ENCODE data around the gene TCF4.

Gene TCF4

GRCh38 chr18:55543130-55543704 lies 44.8 kb downstream of the TCF4 start:
- DNase-seq, result no peak

GRCh38 chr18:55541571-55541970 lies 46.4 kb downstream of the TCF4 start:
- DNase-seq, result no peak

GRCh38 chr18:55539240-55539639 lies 48.8 kb downstream of the TCF4 start:
- DNase-seq, result no peak

- DNase-seq, result no peak
Measured at GRCh38 chr18:55534996-55535395, 53.0 kb downstream of the TCF4 start.

GRCh38 chr18:55534547-55534946 lies 53.4 kb downstream of the TCF4 start:
- DNase-seq, result no peak

GRCh38 chr18:55530166-55530565 lies 57.8 kb downstream of the TCF4 start:
- no peak for DNase-seq

- no peak for DNase-seq
Measured at GRCh38 chr18:55529581-55529980, 58.4 kb downstream of the TCF4 start.

GRCh38 chr18:55525845-55526244 lies 62.1 kb downstream of the TCF4 start:
- DNase-seq, result no peak

GRCh38 chr18:55524353-55525073 lies 63.5 kb downstream of the TCF4 start:
- no peak for DNase-seq

- no peak for DNase-seq
Measured at GRCh38 chr18:55523001-55523400, 65.0 kb downstream of the TCF4 start.

GRCh38 chr18:55522011-55522410 lies 66.0 kb downstream of the TCF4 start:
- DNase-seq, result peak; percentile 49 to 53

- DNase-seq, result no peak
Measured at GRCh38 chr18:55517055-55517454, 70.9 kb downstream of the TCF4 start.

GRCh38 chr18:55515941-55516710 lies 71.9 kb downstream of the TCF4 start:
- no peak for DNase-seq

GRCh38 chr18:55515214-55515613 lies 72.8 kb downstream of the TCF4 start:
- no peak for DNase-seq

GRCh38 chr18:55513161-55513560 lies 74.8 kb downstream of the TCF4 start:
- no peak for DNase-seq

- DNase-seq, result no peak
Measured at GRCh38 chr18:55511277-55511676, 76.7 kb downstream of the TCF4 start.

GRCh38 chr18:55510809-55511208 lies 77.2 kb downstream of the TCF4 start:
- DNase-seq, result peak; percentile 11 to 37

GRCh38 chr18:55509631-55510324 lies 78.2 kb downstream of the TCF4 start:
- DNase-seq, result peak; percentile 2 to 4

- no peak for DNase-seq
Measured at GRCh38 chr18:55508651-55509050, 79.3 kb downstream of the TCF4 start.

- DNase-seq, result no peak
Measured at GRCh38 chr18:55506074-55506473, 81.9 kb downstream of the TCF4 start.

GRCh38 chr18:55504808-55505207 lies 83.2 kb downstream of the TCF4 start:
- DNase-seq, result no peak

- no peak for DNase-seq
Measured at GRCh38 chr18:55503167-55503820, 84.7 kb downstream of the TCF4 start.
